ENCODE results near the gene SCAF8.

DNA sequence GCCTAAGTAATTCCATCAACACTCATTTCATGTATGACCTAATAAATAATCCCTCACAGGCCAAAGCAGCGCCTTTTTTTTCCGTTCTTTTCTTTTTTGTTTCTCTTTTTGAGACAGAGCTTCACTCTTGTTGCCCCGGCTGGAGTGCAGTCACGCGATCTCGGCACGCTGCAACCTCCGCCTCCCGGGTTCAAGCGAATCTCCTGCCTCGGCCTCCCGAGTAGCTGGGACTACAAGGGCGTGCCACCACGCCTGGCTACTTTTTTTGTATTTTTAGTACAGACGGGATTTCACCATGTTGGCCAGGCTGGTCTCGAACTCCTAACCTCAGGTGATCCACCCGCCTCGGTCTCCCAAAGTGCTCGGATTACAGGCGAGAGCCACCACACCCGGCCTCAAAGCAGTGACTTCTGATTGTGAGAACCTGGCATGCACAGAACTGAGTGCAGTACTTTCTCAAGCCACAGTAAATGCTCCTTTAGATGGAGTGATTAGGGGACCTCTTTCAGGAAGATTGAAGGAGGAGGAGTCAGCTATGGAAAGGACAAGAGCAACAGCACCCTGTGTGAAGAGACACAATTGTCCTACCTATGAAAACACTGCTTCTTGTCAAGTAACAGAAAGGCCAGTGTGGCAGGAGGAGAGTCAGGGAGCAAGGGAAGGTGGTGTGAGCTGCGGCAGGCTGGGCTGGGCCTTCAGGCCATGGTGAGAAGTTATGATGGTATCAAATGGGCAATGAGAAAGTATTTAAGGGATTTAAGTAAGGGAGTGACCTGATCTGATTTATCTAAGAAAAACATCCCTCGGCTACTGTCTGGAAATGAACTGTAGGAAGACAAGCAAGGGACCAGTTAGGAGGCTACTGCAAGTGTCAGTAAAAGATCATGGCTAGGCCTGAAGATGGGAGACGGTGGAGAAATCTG is 1.7 kb upstream of the SCAF8 start:
- TF ChIP-seq, protein P1, sequence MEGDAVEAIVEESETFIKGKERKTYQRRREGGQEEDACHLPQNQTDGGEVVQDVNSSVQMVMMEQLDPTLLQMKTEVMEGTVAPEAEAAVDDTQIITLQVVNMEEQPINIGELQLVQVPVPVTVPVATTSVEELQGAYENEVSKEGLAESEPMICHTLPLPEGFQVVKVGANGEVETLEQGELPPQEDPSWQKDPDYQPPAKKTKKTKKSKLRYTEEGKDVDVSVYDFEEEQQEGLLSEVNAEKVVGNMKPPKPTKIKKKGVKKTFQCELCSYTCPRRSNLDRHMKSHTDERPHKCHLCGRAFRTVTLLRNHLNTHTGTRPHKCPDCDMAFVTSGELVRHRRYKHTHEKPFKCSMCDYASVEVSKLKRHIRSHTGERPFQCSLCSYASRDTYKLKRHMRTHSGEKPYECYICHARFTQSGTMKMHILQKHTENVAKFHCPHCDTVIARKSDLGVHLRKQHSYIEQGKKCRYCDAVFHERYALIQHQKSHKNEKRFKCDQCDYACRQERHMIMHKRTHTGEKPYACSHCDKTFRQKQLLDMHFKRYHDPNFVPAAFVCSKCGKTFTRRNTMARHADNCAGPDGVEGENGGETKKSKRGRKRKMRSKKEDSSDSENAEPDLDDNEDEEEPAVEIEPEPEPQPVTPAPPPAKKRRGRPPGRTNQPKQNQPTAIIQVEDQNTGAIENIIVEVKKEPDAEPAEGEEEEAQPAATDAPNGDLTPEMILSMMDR (tag by site-specific recombination; IDR thresholded peaks at IDR 0.05): no peak
- TF ChIP-seq ZNF292 (tag by site-specific recombination; IDR thresholded peaks at IDR 0.05; ENCODE audit: borderline replicate concordance, low read depth) (no peak), ATF2 (tag by site-specific recombination; IDR thresholded peaks at IDR 0.05; ENCODE audit: low read depth) (no peak), ZBTB26 (tag by site-specific recombination; optimal IDR thresholded peaks at IDR 0.05) (no peak), ZBTB49 (tag by site-specific recombination; IDR thresholded peaks at IDR 0.05; ENCODE audit: low read depth) (no peak), ZNF510 (tag by site-specific recombination; IDR thresholded peaks at IDR 0.05; ENCODE audit: insufficient replicate concordance) (no peak), ZFP41 (tag by site-specific recombination; IDR thresholded peaks at IDR 0.05; ENCODE audit: borderline replicate concordance) (no peak), TCF7L2 (IDR thresholded peaks at IDR 0.05; ENCODE audit: borderline replicate concordance, low read depth, low read length) (no peak), HOXD13 (CRISPR knock-in tag; IDR thresholded peaks at IDR 0.05; ENCODE audit: borderline replicate concordance) (no peak), ZNF146 (tag by site-specific recombination; IDR thresholded peaks at IDR 0.05) (no peak), PRDM1 (tag by site-specific recombination; IDR thresholded peaks at IDR 0.05) (no peak), ZNF664 (tag by site-specific recombination; IDR thresholded peaks at IDR 0.05) (no peak)
- TF ChIP-seq, protein P2, sequence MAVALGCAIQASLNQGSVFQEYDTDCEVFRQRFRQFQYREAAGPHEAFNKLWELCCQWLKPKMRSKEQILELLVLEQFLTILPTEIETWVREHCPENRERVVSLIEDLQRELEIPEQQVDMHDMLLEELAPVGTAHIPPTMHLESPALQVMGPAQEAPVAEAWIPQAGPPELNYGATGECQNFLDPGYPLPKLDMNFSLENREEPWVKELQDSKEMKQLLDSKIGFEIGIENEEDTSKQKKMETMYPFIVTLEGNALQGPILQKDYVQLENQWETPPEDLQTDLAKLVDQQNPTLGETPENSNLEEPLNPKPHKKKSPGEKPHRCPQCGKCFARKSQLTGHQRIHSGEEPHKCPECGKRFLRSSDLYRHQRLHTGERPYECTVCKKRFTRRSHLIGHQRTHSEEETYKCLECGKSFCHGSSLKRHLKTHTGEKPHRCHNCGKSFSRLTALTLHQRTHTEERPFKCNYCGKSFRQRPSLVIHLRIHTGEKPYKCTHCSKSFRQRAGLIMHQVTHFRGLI (tag by site-specific recombination; IDR thresholded peaks at IDR 0.05): no peak

Measured in HEK293 (cell line).